Measurements from ENCODE around the gene TAF4.

TAF4 gene

GRCh38 chr20:62047666-62048345 lies 17.9 kb downstream of the TAF4 start:
- FAIRE-seq: no peak
- DNase-seq (ENCODE audit: extremely low spot score, insufficient read length, low read depth): no peak

GRCh38 chr20:62046431-62046830 lies 19.2 kb downstream of the TAF4 start:
- FAIRE-seq (no peak), DNase-seq (ENCODE audit: extremely low spot score, insufficient read length, low read depth) (no peak)

GRCh38 chr20:62045529-62046285 lies 20.0 kb downstream of the TAF4 start:
- DNase-seq (ENCODE audit: extremely low spot score, insufficient read length, low read depth): no peak
- FAIRE-seq: no peak

- DNase-seq (ENCODE audit: extremely low spot score, insufficient read length, low read depth) (no peak), FAIRE-seq (no peak)
These were observed 20.6 kb downstream of the TAF4 start for GRCh38 chr20:62045118-62045517.

GRCh38 chr20:62044631-62045030 lies 21.1 kb downstream of the TAF4 start:
- DNase-seq (ENCODE audit: extremely low spot score, insufficient read length, low read depth): no peak

GRCh38 chr20:62043131-62043914 lies 22.4 kb downstream of the TAF4 start:
- DNase-seq (ENCODE audit: extremely low spot score, insufficient read length, low read depth) (no peak), FAIRE-seq (no peak)

More at GRCh38 chr20:62044631-62045030, 21.1 kb downstream of the TAF4 start:
- no peak for FAIRE-seq

GRCh38 chr20:62042025-62042820 lies 23.5 kb downstream of the TAF4 start:
- FAIRE-seq (no peak), DNase-seq (ENCODE audit: extremely low spot score, insufficient read length, low read depth) (no peak)

GRCh38 chr20:62040933-62041332 lies 24.7 kb downstream of the TAF4 start:
- no peak for FAIRE-seq
- no peak for DNase-seq (ENCODE audit: extremely low spot score, insufficient read length, low read depth)

- FAIRE-seq (no peak), DNase-seq (ENCODE audit: extremely low spot score, insufficient read length, low read depth) (no peak)
These were observed 25.2 kb downstream of the TAF4 start for GRCh38 chr20:62040381-62040922.

- no peak for FAIRE-seq
- no peak for DNase-seq (ENCODE audit: extremely low spot score, insufficient read length, low read depth)
These were observed 25.9 kb downstream of the TAF4 start for GRCh38 chr20:62039738-62040137.

GRCh38 chr20:62032609-62033368 lies 32.9 kb downstream of the TAF4 start:
- no peak for DNase-seq (ENCODE audit: extremely low spot score, insufficient read length, low read depth)
- no peak for FAIRE-seq

GRCh38 chr20:62031462-62032092 lies 34.1 kb downstream of the TAF4 start:
- FAIRE-seq (no peak), DNase-seq (ENCODE audit: extremely low spot score, insufficient read length, low read depth) (no peak)

- FAIRE-seq (peak; percentile 75), DNase-seq (ENCODE audit: extremely low spot score, insufficient read length, low read depth) (peak; percentile 29)
These were observed 34.7 kb downstream of the TAF4 start for GRCh38 chr20:62030834-62031434.

- DNase-seq (ENCODE audit: extremely low spot score, insufficient read length, low read depth) (no peak), FAIRE-seq (no peak)
These were observed 35.3 kb downstream of the TAF4 start for GRCh38 chr20:62030357-62030756.

- no peak for DNase-seq (ENCODE audit: extremely low spot score, insufficient read length, low read depth)
- FAIRE-seq: no peak
These were observed 35.7 kb downstream of the TAF4 start for GRCh38 chr20:62029949-62030348.

GRCh38 chr20:62029296-62029695 lies 36.4 kb downstream of the TAF4 start:
- FAIRE-seq (no peak), DNase-seq (ENCODE audit: extremely low spot score, insufficient read length, low read depth) (no peak)

GRCh38 chr20:62028384-62028783 lies 37.3 kb downstream of the TAF4 start:
- FAIRE-seq (no peak), DNase-seq (ENCODE audit: extremely low spot score, insufficient read length, low read depth) (no peak)

- DNase-seq (ENCODE audit: extremely low spot score, insufficient read length, low read depth) (no peak), FAIRE-seq (no peak)
These were observed 37.9 kb downstream of the TAF4 start for GRCh38 chr20:62027698-62028321.

Measured in GM18507 (cell line).